Loucy (cell line): ENCODE results near the gene CIC.

ENCODE experiments used
- EZH2phosphoT487 ChIP-seq: fragments of 200-600 bp; IDR thresholded peaks from 2 replicates; pipeline ENCODE4 v1.6.1; 2018; ENCODE audit warnings: antibody characterized with exemption, mild to moderate bottlenecking, moderate library complexity, borderline replicate concordance
- TF ChIP-seq, protein P1 (sequence below): fragments of 200-600 bp; sonication (generic); conservative IDR thresholded peaks from 2 replicates; pipeline ENCODE4 v1.5.1; 2014; ENCODE audit warnings: mild to moderate bottlenecking, antibody characterized with exemption, low read length

DNA sequence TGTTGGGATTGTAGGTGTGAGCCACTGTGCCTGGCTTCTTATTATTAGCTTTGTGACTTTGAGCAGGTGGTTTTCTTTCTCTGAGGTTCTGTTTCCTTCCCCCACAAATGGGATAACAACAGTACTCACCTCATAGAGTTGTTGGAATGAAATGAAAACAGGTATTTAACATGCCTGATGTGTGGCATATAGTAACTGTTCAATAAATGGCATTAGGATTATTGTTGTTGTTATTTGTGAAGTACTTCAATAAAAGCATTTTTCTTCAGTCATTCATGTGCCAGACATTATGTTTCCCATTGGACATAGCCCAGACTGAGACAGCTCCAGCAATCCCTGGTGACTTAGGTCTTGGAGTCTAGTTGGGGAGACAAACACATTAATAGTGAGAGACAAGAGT lies 57.9 kb downstream of the CIC start:
- TF ChIP-seq, protein P1, sequence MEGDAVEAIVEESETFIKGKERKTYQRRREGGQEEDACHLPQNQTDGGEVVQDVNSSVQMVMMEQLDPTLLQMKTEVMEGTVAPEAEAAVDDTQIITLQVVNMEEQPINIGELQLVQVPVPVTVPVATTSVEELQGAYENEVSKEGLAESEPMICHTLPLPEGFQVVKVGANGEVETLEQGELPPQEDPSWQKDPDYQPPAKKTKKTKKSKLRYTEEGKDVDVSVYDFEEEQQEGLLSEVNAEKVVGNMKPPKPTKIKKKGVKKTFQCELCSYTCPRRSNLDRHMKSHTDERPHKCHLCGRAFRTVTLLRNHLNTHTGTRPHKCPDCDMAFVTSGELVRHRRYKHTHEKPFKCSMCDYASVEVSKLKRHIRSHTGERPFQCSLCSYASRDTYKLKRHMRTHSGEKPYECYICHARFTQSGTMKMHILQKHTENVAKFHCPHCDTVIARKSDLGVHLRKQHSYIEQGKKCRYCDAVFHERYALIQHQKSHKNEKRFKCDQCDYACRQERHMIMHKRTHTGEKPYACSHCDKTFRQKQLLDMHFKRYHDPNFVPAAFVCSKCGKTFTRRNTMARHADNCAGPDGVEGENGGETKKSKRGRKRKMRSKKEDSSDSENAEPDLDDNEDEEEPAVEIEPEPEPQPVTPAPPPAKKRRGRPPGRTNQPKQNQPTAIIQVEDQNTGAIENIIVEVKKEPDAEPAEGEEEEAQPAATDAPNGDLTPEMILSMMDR, result no peak
- TF ChIP-seq EZH2phosphoT487, result no peak
